HepG2 (cell line): ENCODE results near the gene HID1. TPM values are rescaled to one million over a fixed set of nuclear protein-coding genes. Genes with fewer than 3 reads are reported as not detected.

Experiments
- ATAC-seq: fragments of 200-7000 bp; cut with Tn5 transposase; 3 replicates; pipeline ENCODE4 v1.9.1; 2020; ENCODE audit warnings: mild to moderate bottlenecking, moderate library complexity
- BruUV-seq: library from RNA; stranded (reverse); fragments of 400-500 nt; replicated peaks from 2 replicates; lab custom pipeline; 2021; lab: Mats Ljungman, UMichigan
- CTCF ChIA-PET: fragments of 300-600 bp; formaldehyde crosslinking; extraction: SDS; loops from one replicate; lab custom pipeline; 2021; ENCODE audit warnings: low total read pairs, inconsistent platforms, low intra/inter-chr PET ratio; lab: Yijun Ruan, JAX
- POLR2A ChIA-PET: fragments of 350-600 bp; sonication (Branson Sonifier 250); formaldehyde crosslinking; loops from one replicate; lab custom pipeline; 2020; ENCODE audit warnings: antibody characterized with exemption, inconsistent platforms; lab: Yijun Ruan, JAX
- DNase-seq: peaks from one replicate; pipeline ENCODE4 v3.0.0-alpha.2; 2015; ENCODE audit warnings: low spot score
- FAIRE-seq: peaks from 3 replicates; lab custom pipeline; 2011; peaks lifted over from hg19 to GRCh38; lab: Jason Lieb, UNC
- H2AFZ ChIP-seq: one replicate; pipeline ENCODE4 v1.6.1; 2011; ENCODE audit warnings: low read length, inconsistent platforms
- H3K27ac ChIP-seq: fragments of 300-600 bp; 3 replicates; pipeline ENCODE4 v1.8.0; 2011; ENCODE audit warnings: mixed run types, mild to moderate bottlenecking, mixed read lengths, low read length, inconsistent platforms; ENCODE audit not compliant: insufficient read depth; ENCODE audit errors: extremely low read length
- H3K27me3 ChIP-seq, 2 experiments: fragments of 200-600 bp in 1 of 2; 2 replicates in 1 of 2; 3 replicates in 1 of 2; pipeline versions ENCODE4 v1.6.0 to v1.8.0; 2011; ENCODE audit warnings: low read length in 2 of 2, mild to moderate bottlenecking in 2 of 2, moderate library complexity in 2 of 2, inconsistent platforms in 1 of 2; ENCODE audit not compliant: insufficient read depth in 2 of 2, control insufficient read depth in 1 of 2
- H3K36me3 ChIP-seq, 2 experiments: fragments of 200-600 bp in 1 of 2; replicated peaks in 1 of 2; 2 replicates in 1 of 2; 3 replicates in 1 of 2; pipeline versions ENCODE4 v1.5.1 to v1.8.0; 2011; ENCODE audit warnings: low read length in 2 of 2, inconsistent platforms in 1 of 2; ENCODE audit not compliant: insufficient read depth in 2 of 2, control insufficient read depth in 1 of 2
- H3K4me1 ChIP-seq: 2 replicates; pipeline ENCODE4 v1.5.1; 2012; ENCODE audit warnings: low read length, inconsistent platforms; ENCODE audit not compliant: insufficient read depth
- H3K4me2 ChIP-seq: 2 replicates; pipeline ENCODE4 v1.6.0; 2011; ENCODE audit warnings: low read depth, low read length, inconsistent platforms
- H3K4me3 ChIP-seq, 3 experiments: fragments of 200-600 bp in 1 of 3; sonication (generic), shearing (Covaris generic) in 1 of 3; replicated peaks in 1 of 3; 2 replicates each; pipeline ENCODE4 v1.5.1; 2011 to 2016; ENCODE audit warnings: low read length in 3 of 3, inconsistent platforms in 2 of 3, low read depth in 2 of 3, mild to moderate bottlenecking in 2 of 3, control low read depth in 1 of 3, mixed read lengths in 1 of 3; ENCODE audit not compliant: insufficient read depth in 1 of 3
- H3K79me2 ChIP-seq: one replicate; pipeline ENCODE4 v1.6.1; 2011; ENCODE audit warnings: low read length, inconsistent platforms; ENCODE audit not compliant: insufficient read depth
- H3K9ac ChIP-seq: 2 replicates; pipeline ENCODE4 v1.6.0; 2011; ENCODE audit warnings: mild to moderate bottlenecking, low read depth, low read length, inconsistent platforms; ENCODE audit not compliant: insufficient read depth
- H3K9me3 ChIP-seq: 2 replicates; pipeline ENCODE4 v1.5.1; 2012; ENCODE audit warnings: mild to moderate bottlenecking, low read length
- H4K20me1 ChIP-seq: 2 replicates; pipeline ENCODE4 v1.6.0; 2011; ENCODE audit warnings: inconsistent platforms, mild to moderate bottlenecking, low read length, moderate library complexity; ENCODE audit not compliant: insufficient read depth
- DNMT1 ChIP-seq: sonication (generic); formaldehyde crosslinking; IDR thresholded peaks from 2 replicates; pipeline ENCODE4 v1.5.1; 2020; ENCODE audit warnings: mild to moderate bottlenecking, missing genetic modification reagents
- HOXA7 ChIP-seq: sonication (generic); formaldehyde crosslinking; IDR thresholded peaks from 2 replicates; pipeline ENCODE4 v1.8.1; 2022; ENCODE audit warnings: mild to moderate bottlenecking, missing genetic modification reagents, moderate library complexity
- KDM6A ChIP-seq: IDR thresholded peaks from 2 replicates; pipeline ENCODE4 v1.6.1; 2016; ENCODE audit warnings: low read depth
- NONO ChIP-seq, 2 experiments: fragments of 450-650 bp in 1 of 2; sonication (generic) in 1 of 2; formaldehyde crosslinking in 1 of 2; IDR thresholded peaks in 1 of 2; conservative IDR thresholded peaks in 1 of 2; 2 replicates each; pipeline versions ENCODE4 v1.6.1 to v1.8.0; 2017 to 2022; ENCODE audit warnings: mild to moderate bottlenecking in 1 of 2, missing genetic modification reagents in 1 of 2, moderate library complexity in 1 of 2
- SNRNP70 ChIP-seq: fragments of 200-400 bp; formaldehyde crosslinking; IDR thresholded peaks from 2 replicates; pipeline ENCODE4 v1.6.1; 2017; ENCODE audit warnings: mild to moderate bottlenecking, low read depth, low read length, moderate library complexity
- TCF7 ChIP-seq: sonication (generic); IDR thresholded peaks from 2 replicates; pipeline ENCODE4 v1.6.1; 2016; ENCODE audit warnings: antibody characterized with exemption, low read depth
- ZNF44 ChIP-seq: sonication (generic); formaldehyde crosslinking; IDR thresholded peaks from 2 replicates; pipeline ENCODE4 v1.5.1; 2020; ENCODE audit warnings: mild to moderate bottlenecking, missing genetic modification reagents
- ZNF709 ChIP-seq: sonication (generic); formaldehyde crosslinking; IDR thresholded peaks from 2 replicates; pipeline ENCODE4 v1.5.0; 2020; ENCODE audit warnings: mild to moderate bottlenecking, missing genetic modification reagents
- WGBS: methylation state at CpG from one replicate; pipeline ENCODE4 v1.1.6; 2017; ENCODE audit warnings: low lambda C conversion rate; 5-methylcytosine and 5-hydroxymethylcytosine counted together
- in situ Hi-C: cut with HindIII; loops from 2 replicates; pipeline ENCODE4 v1.10.0; 2017; ENCODE audit warnings: low pct_unique_long_range_greater_than_20kb; ENCODE audit not compliant: extremely low pct_ligation_motif_present
- intact Hi-C: fragments of 100-400 bp; cut with micrococcal nuclease; formaldehyde crosslinking; loops from one replicate; pipeline ENCODE4 v1.10.0; 2022; ENCODE audit not compliant: unreplicated experiment
- polyA plus RNA-seq, 8 experiments: library from polyadenylated mRNA; depleted of rRNA in 3 of 8; stranded (reverse) in 7 of 8; unstranded in 1 of 8; fragments of >200 nt; fragmentation: Illumina TruSeq in 4 of 8; extraction: Trizol in 4 of 8; gene quantifications; 2 replicates each; pipeline versions ENCODE4 v1.2.1 to v1.2.3, GENCODE V29; 2011 to 2016; ENCODE audit warnings: low read depth in 4 of 8, missing spikeins in 1 of 8, mixed read lengths in 1 of 8; ENCODE audit not compliant: insufficient read depth in 1 of 8
- total RNA-seq, 5 experiments: library from RNA; depleted of rRNA; stranded (reverse); fragments of >200 nt; fragmentation: Illumina TruSeq; extraction: Trizol; gene quantifications; 2 replicates each; pipeline ENCODE4 v1.2.3, GENCODE V29; 2016; ENCODE audit warnings: low read depth in 1 of 5
- TF ChIP-seq, protein P1 (sequence below): sonication (generic); formaldehyde crosslinking; conservative IDR thresholded peaks from 2 replicates; pipeline ENCODE4 v1.8.0; 2022; ENCODE audit warnings: missing genetic modification reagents
- TF ChIP-seq, protein P2 (sequence below): sonication (generic); formaldehyde crosslinking; IDR thresholded peaks from 2 replicates; pipeline ENCODE4 v1.4.0; 2020; ENCODE audit warnings: missing genetic modification reagents

Gene HID1
- total and polyA plus RNA-seq, 2 of the 13 experiments (the other 11 are each of a cell fraction or from before 2014, with no cell fraction given): 2.1 to 10.6 TPM

DNA sequence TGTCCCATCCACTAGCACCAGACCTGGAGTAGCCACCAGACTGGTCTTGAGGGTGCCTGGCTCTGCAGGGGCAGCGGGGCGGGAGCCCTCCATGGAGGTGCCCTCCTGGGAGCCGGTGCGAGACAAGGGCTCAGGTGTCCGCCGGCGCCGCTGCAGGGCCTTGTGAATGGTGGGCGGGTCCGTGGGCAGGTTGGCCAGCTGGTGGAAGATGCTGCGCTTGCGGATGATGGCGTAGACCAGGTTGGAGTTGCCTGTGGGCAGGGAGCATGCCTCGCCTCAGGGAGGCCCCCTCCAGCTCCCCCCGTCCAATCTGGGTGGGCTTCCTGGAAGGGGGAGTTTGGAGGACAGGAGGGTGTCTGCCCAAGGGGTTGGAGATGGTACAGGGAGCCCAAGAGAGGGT is 18.4 kb downstream of the HID1 start (continued):
- TF ChIP-seq NONO (IDR thresholded peaks at IDR 0.05) (no peak), NONO (CRISPR knock-in tag; conservative IDR thresholded peaks at IDR 0.05) (no peak), DNMT1 (CRISPR knock-in tag) (no peak), ZNF709 (CRISPR knock-in tag) (no peak), SNRNP70 (no peak), KDM6A (CRISPR knock-in tag) (no peak), HOXA7 (CRISPR knock-in tag) (no peak), ZNF44 (CRISPR knock-in tag) (no peak)
- TF ChIP-seq, protein P1, sequence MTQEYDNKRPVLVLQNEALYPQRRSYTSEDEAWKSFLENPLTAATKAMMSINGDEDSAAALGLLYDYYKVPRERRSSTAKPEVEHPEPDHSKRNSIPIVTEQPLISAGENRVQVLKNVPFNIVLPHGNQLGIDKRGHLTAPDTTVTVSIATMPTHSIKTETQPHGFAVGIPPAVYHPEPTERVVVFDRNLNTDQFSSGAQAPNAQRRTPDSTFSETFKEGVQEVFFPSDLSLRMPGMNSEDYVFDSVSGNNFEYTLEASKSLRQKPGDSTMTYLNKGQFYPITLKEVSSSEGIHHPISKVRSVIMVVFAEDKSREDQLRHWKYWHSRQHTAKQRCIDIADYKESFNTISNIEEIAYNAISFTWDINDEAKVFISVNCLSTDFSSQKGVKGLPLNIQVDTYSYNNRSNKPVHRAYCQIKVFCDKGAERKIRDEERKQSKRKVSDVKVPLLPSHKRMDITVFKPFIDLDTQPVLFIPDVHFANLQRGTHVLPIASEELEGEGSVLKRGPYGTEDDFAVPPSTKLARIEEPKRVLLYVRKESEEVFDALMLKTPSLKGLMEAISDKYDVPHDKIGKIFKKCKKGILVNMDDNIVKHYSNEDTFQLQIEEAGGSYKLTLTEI (CRISPR knock-in tag): no peak

GRCh38 chr17:74953134-74953687 is 19.3 kb downstream of the HID1 start:
- Histone ChIP-seq H3K9ac (no peak overlapping the region), H3K27me3 (peaks cover 7 to 38% of the 10 kb centered on the region in 2 experiments; a peak in 4 of 5 replicates), H3K4me3 (no peak overlapping the region), H2AFZ (no peak overlapping the region), H4K20me1 (no peaks in the 10 kb centered on the region), H3K9me3 (no peaks in the 10 kb centered on the region), H3K27ac (no peak overlapping the region), H3K79me2 (no peaks in the 10 kb centered on the region), H3K4me2 (no peak overlapping the region), H3K4me1 (peaks cover 10% of the 10 kb centered on the region), H3K36me3 (no peaks in the 10 kb centered on the region)
- intact Hi-C loops (no loop called here), in situ Hi-C loops (loop anchor here (5.0 kb wide), 1 partner anchor 151 kb away; no protein-coding TSS in a partner anchor)
- BruUV-seq: no TSS peak
- ChIA-PET POLR2A (interaction anchor here (1.4 kb wide), 1 partner anchor 80 kb away, joined by 3 read pairs; the partner anchor contains the start of gene FDXR), CTCF (no interaction called here)
- TF ChIP-seq, protein P2, sequence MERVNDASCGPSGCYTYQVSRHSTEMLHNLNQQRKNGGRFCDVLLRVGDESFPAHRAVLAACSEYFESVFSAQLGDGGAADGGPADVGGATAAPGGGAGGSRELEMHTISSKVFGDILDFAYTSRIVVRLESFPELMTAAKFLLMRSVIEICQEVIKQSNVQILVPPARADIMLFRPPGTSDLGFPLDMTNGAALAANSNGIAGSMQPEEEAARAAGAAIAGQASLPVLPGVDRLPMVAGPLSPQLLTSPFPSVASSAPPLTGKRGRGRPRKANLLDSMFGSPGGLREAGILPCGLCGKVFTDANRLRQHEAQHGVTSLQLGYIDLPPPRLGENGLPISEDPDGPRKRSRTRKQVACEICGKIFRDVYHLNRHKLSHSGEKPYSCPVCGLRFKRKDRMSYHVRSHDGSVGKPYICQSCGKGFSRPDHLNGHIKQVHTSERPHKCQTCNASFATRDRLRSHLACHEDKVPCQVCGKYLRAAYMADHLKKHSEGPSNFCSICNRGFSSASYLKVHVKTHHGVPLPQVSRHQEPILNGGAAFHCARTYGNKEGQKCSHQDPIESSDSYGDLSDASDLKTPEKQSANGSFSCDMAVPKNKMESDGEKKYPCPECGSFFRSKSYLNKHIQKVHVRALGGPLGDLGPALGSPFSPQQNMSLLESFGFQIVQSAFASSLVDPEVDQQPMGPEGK (CRISPR knock-in tag): 0 out of 2 replicates have a peak, but pooled peaks have one; percentile 28
- TF ChIP-seq TCF7: no peak
- 24% methylated on average over 7 of the region's 11 CpGs for WGBS
- no peak for FAIRE-seq
- ATAC-seq: peak; percentile 12; the same call in 1 of the 3 replicates
- DNase-seq: no peak
